ENCODE measurements around the gene TCTN3.

DNA sequence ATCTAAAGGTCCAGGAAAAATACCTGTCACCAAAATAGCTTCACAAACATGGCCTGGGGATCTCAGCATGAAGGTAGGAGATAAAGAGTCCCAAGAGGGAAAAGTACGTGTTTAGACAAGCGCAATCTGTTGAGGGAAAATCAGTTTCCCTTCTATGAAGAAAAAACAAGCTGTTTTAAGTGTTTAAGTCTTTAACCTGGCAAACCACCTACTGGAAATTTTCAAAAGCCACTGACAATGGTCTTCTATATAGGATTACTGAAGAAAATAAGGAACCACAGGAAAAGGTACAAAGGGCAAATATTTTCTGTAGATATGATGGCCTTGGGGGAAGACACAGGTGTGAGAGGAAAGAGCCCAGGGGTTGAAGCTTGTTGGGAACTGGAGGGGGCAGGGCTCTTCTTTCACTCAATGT, 58.4 kb downstream of the TCTN3 start:
- no peak for TF ChIP-seq TAF1 (CRISPR knock-in tag; IDR thresholded peaks at IDR 0.05)
- TF ChIP-seq, protein P1, sequence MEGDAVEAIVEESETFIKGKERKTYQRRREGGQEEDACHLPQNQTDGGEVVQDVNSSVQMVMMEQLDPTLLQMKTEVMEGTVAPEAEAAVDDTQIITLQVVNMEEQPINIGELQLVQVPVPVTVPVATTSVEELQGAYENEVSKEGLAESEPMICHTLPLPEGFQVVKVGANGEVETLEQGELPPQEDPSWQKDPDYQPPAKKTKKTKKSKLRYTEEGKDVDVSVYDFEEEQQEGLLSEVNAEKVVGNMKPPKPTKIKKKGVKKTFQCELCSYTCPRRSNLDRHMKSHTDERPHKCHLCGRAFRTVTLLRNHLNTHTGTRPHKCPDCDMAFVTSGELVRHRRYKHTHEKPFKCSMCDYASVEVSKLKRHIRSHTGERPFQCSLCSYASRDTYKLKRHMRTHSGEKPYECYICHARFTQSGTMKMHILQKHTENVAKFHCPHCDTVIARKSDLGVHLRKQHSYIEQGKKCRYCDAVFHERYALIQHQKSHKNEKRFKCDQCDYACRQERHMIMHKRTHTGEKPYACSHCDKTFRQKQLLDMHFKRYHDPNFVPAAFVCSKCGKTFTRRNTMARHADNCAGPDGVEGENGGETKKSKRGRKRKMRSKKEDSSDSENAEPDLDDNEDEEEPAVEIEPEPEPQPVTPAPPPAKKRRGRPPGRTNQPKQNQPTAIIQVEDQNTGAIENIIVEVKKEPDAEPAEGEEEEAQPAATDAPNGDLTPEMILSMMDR (CRISPR knock-in tag; IDR thresholded peaks at IDR 0.05): no peak

All from HepG2 (cell line).